WTC11 (cell line): ENCODE measurements around the gene AFAP1L1. TPM values are rescaled to one million over a fixed set of nuclear protein-coding genes. Genes with fewer than 3 reads are reported as not detected.
A peak's percentile ranks its signal among the peaks of the same experiment; 100 is the strongest.

Experiments
- ATAC-seq: fragments of 200-7000 bp; cut with Tn5 transposase; 2 replicates; pipeline ENCODE4 v1.10.0; 2021; ENCODE audit warnings: mild to moderate bottlenecking, moderate library complexity
- CTCF ChIA-PET: fragments of 300-600 bp; sonication (Branson Sonifier 250); formaldehyde crosslinking; loops from one replicate; lab custom pipeline; 2021; ENCODE audit warnings: antibody characterized with exemption; lab: Charles Lee
- POLR2A ChIA-PET: fragments of 350-600 bp; sonication (Branson Sonifier 250); formaldehyde crosslinking; loops from one replicate; lab custom pipeline; 2021; ENCODE audit warnings: antibody characterized with exemption; lab: Charles Lee
- DNase-seq: peaks from one replicate; pipeline ENCODE4 v3.0.0; 2021; ENCODE audit warnings: low spot score
- H3K27ac Mint-ChIP-seq: 2 replicates; pipeline ENCODE4 v1.8.0; 2021; ENCODE audit warnings: mixed read lengths
- H3K27me3 Mint-ChIP-seq: 2 replicates; pipeline ENCODE4 v1.8.0; 2021; ENCODE audit warnings: low read depth, mild to moderate bottlenecking, moderate library complexity, mixed read lengths
- H3K36me3 Mint-ChIP-seq: 2 replicates; pipeline ENCODE4 v1.8.0; 2021; ENCODE audit warnings: mixed read lengths
- H3K4me1 Mint-ChIP-seq: 2 replicates; pipeline ENCODE4 v1.8.0; 2022; ENCODE audit warnings: mixed read lengths
- H3K4me3 Mint-ChIP-seq: 2 replicates; pipeline ENCODE4 v1.8.0; 2021; ENCODE audit warnings: mild to moderate bottlenecking, moderate library complexity, mixed read lengths
- H3K9me3 Mint-ChIP-seq: 2 replicates; pipeline ENCODE4 v1.8.0; 2021; ENCODE audit warnings: mixed read lengths
- AFF4 ChIP-seq: sonication (generic); formaldehyde crosslinking; IDR thresholded peaks from 2 replicates; pipeline ENCODE4 v1.8.1; 2023; ENCODE audit warnings: mild to moderate bottlenecking, missing genetic modification reagents, borderline replicate concordance
- CREM ChIP-seq: sonication (generic); formaldehyde crosslinking; IDR thresholded peaks from 2 replicates; pipeline ENCODE4 v1.8.1; 2022; ENCODE audit warnings: mild to moderate bottlenecking, missing genetic modification reagents, moderate library complexity
- CTCF ChIP-seq: fragments of 200-600 bp; IDR thresholded peaks from 2 replicates; pipeline ENCODE4 v1.8.0; 2022; ENCODE audit warnings: antibody characterized with exemption
- E2F4 ChIP-seq: sonication (generic); formaldehyde crosslinking; IDR thresholded peaks from 2 replicates; pipeline ENCODE4 v1.8.1; 2022; ENCODE audit warnings: low read depth, mild to moderate bottlenecking, moderate library complexity, missing genetic modification reagents, borderline replicate concordance
- ETV6 ChIP-seq: sonication (generic); formaldehyde crosslinking; IDR thresholded peaks from 2 replicates; pipeline ENCODE4 v1.8.1; 2022; ENCODE audit warnings: mild to moderate bottlenecking, missing genetic modification reagents
- FOXJ3 ChIP-seq: sonication (generic); formaldehyde crosslinking; IDR thresholded peaks from 2 replicates; pipeline ENCODE4 v1.9.0; 2021; ENCODE audit warnings: missing genetic modification reagents, mild to moderate bottlenecking, borderline replicate concordance
- IRF2 ChIP-seq: sonication (generic); formaldehyde crosslinking; IDR thresholded peaks from 2 replicates; pipeline ENCODE4 v1.8.0; 2022; ENCODE audit warnings: low read depth, missing genetic modification reagents, borderline replicate concordance
- KAT7 ChIP-seq: sonication (generic); formaldehyde crosslinking; IDR thresholded peaks from 2 replicates; pipeline ENCODE4 v1.8.1; 2023; ENCODE audit warnings: missing genetic modification reagents, mild to moderate bottlenecking, borderline replicate concordance
- NR3C1 ChIP-seq: sonication (generic); formaldehyde crosslinking; conservative IDR thresholded peaks from 2 replicates; pipeline ENCODE4 v1.8.1; 2023; ENCODE audit warnings: low read depth, mild to moderate bottlenecking, missing genetic modification reagents
- RORB ChIP-seq: fragments of 250-450 bp; sonication (Bioruptor Pico); IDR thresholded peaks from 2 replicates; pipeline ENCODE4 v1.9.0; 2021; ENCODE audit warnings: mild to moderate bottlenecking
- SMAD3 ChIP-seq: sonication (generic); formaldehyde crosslinking; IDR thresholded peaks from 2 replicates; pipeline ENCODE4 v1.8.0; 2022; ENCODE audit warnings: missing genetic modification reagents, mild to moderate bottlenecking, borderline replicate concordance
- SMAD4 ChIP-seq: sonication (generic); formaldehyde crosslinking; IDR thresholded peaks from 2 replicates; pipeline ENCODE4 v1.8.0; 2022; ENCODE audit warnings: mild to moderate bottlenecking, missing genetic modification reagents
- TEAD4 ChIP-seq: sonication (generic); formaldehyde crosslinking; IDR thresholded peaks from 2 replicates; pipeline ENCODE4 v1.8.0; 2022; ENCODE audit warnings: mild to moderate bottlenecking, missing genetic modification reagents
- ZBTB21 ChIP-seq: sonication (generic); formaldehyde crosslinking; IDR thresholded peaks from 2 replicates; pipeline ENCODE4 v1.8.1; 2023; ENCODE audit warnings: mild to moderate bottlenecking, missing genetic modification reagents, borderline replicate concordance
- ZNF219 ChIP-seq: sonication (generic); formaldehyde crosslinking; IDR thresholded peaks from 2 replicates; pipeline ENCODE4 v1.8.0; 2023; ENCODE audit warnings: missing genetic modification reagents, mild to moderate bottlenecking, borderline replicate concordance
- ZNF671 ChIP-seq: fragments of 250-450 bp; sonication (Bioruptor Pico); IDR thresholded peaks from 2 replicates; pipeline ENCODE4 v1.8.0; 2021; ENCODE audit warnings: mild to moderate bottlenecking
- total RNA-seq: library from RNA; stranded (reverse); gene quantifications from 3 replicates; pipeline ENCODE4 v1.2.3, GENCODE V29; 2021
- TF ChIP-seq, protein P1 (sequence below): sonication (generic); formaldehyde crosslinking; IDR thresholded peaks from 2 replicates; pipeline ENCODE4 v1.8.1; 2023; ENCODE audit warnings: mild to moderate bottlenecking, missing genetic modification reagents, moderate library complexity
- TF ChIP-seq, protein P2 (sequence below): sonication (generic); formaldehyde crosslinking; IDR thresholded peaks from 2 replicates; pipeline ENCODE4 v1.8.0; 2022; ENCODE audit warnings: mild to moderate bottlenecking, missing genetic modification reagents

Gene AFAP1L1
- total RNA-seq, 1 experiment from 2014 or later = 8.4 TPM

DNA sequence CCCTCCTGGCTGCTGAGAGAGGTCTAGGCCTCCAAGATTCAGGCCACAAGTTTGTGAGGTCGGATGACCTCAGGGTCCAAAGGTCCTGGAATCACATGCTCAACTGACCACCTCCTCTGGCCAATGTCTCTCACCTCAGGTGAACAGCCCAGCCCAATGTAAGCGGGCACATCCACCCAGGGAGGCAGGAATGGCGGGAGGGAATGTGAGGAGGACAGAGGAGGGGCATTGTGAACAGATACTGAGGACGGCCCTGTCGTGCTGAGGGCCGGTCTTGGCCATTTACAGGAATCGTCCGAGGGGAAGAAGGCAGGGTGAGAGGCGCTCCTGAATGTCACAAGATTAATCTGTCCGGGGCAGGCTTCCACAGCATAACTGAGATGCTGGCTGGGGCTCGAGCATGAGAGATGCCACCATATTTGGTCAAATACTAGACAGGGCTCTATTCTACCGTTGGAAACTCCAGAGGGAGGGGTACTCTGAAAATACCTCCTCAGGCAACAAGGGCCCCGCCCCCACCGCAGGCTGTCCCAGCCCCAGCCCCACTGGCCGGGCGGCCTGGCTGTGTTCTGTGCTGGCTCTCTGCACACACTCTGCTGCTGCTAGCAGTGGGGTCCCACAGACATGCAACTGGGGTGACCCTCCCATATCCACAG is 108.9 kb downstream of the AFAP1L1 start (continued):
- no peak for TF ChIP-seq RORB (CRISPR knock-in tag)
- no peak for TF ChIP-seq SMAD3 (CRISPR knock-in tag)
- TF ChIP-seq ZNF671 = no peak
- TF ChIP-seq, protein P1, sequence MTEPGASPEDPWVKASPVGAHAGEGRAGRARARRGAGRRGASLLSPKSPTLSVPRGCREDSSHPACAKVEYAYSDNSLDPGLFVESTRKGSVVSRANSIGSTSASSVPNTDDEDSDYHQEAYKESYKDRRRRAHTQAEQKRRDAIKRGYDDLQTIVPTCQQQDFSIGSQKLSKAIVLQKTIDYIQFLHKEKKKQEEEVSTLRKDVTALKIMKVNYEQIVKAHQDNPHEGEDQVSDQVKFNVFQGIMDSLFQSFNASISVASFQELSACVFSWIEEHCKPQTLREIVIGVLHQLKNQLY (CRISPR knock-in tag) = no peak
- no peak for TF ChIP-seq CREM (CRISPR knock-in tag)
- TF ChIP-seq ZBTB21 (CRISPR knock-in tag) = no peak

DNA sequence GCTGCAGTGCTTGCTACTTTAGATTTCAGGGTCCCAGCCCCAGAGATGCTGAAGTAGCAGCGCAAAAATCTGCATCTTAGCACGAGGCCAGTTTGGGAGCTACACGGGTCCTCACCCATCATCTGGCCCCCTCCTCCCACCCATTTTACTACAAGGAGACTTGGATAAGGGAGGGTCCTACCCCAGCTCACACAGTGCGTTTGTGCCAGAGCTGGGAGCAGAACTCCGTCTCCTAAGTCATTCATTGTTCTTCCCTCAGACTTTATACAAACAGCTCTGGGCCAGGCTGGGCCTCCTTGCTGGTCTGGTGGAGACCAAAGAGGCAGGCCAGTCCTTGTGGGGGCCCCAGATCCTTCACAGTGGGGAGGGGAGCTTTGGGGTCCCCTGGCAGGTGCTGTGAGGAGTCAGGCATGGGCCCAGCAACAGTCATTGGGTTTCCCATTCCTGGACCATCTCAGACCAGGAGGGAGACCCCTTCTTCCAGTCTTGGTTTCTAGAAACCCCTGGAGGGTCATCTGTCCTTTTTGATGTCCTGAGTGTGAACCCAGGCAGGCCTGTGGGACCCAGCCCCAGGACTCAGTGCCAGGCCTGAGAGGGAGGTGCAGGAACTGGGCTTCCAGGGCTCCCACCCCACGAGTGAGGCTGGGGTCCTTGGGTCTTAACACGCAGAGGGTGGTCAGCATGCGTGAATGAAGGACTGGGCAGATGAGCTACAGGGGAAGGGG is 109.8 kb downstream of the AFAP1L1 start:
- Mint-ChIP-seq H3K4me3 (no peak overlapping the region), H3K4me1 (peaks cover 12% of the 10 kb centered on the region), H3K27ac (no peak overlapping the region), H3K9me3 (0 out of 2 replicates have a peak, but pooled peaks cover 4% of the 10 kb centered on the region), H3K27me3 (no peaks in the 10 kb centered on the region), H3K36me3 (no peaks in the 10 kb centered on the region)
- POLR2A ChIA-PET = no interaction called here
- ATAC-seq (no peak), DNase-seq (no peak)
- TF ChIP-seq ETV6 (CRISPR knock-in tag) (0 out of 2 replicates have a peak, but pooled peaks have one; percentile 8), FOXJ3 (CRISPR knock-in tag) (no peak)
- CTCF ChIA-PET = interaction anchor here (0.5 to 3.5 kb wide), 34 partner anchors 8 to 254 kb away, joined by 3 to 110 read pairs (median 6); partner anchors contain the start of genes GRPEL2 and PCYOX1L

GRCh38 chr5:149381986-149382338 is 110.3 kb downstream of the AFAP1L1 start:
- Mint-ChIP-seq H3K4me3 (no peak overlapping the region), H3K27me3 (no peaks in the 10 kb centered on the region), H3K4me1 (peaks cover 12% of the 10 kb centered on the region), H3K9me3 (0 out of 2 replicates have a peak, but pooled peaks cover 4% of the 10 kb centered on the region), H3K36me3 (no peaks in the 10 kb centered on the region), H3K27ac (no peak overlapping the region)
- DNase-seq = peak; percentile 93
- peak; percentile 92 for TF ChIP-seq CTCF
- TF ChIP-seq KAT7 = 0 out of 2 replicates have a peak, but pooled peaks have one; percentile 45
- TF ChIP-seq NR3C1 (CRISPR knock-in tag) = no peak
- CTCF ChIA-PET = interaction anchor here (0.5 to 3.5 kb wide), 35 partner anchors 8 to 253 kb away, joined by 3 to 110 read pairs (median 5); partner anchors contain the start of genes GRPEL2 and PCYOX1L
- ATAC-seq = peak; percentile 91
- POLR2A ChIA-PET = no interaction called here

GRCh38 chr5:149382517-149383220 is 111.0 kb downstream of the AFAP1L1 start:
- no peaks in the 10 kb centered on the region for H3K27me3 Mint-ChIP-seq
- TF ChIP-seq IRF2 (no peak), TEAD4 (CRISPR knock-in tag) (no peak), SMAD4 (no peak), AFF4 (CRISPR knock-in tag) (no peak), E2F4 (CRISPR knock-in tag) (no peak), ZNF219 (CRISPR knock-in tag) (no peak)
- TF ChIP-seq, protein P2, sequence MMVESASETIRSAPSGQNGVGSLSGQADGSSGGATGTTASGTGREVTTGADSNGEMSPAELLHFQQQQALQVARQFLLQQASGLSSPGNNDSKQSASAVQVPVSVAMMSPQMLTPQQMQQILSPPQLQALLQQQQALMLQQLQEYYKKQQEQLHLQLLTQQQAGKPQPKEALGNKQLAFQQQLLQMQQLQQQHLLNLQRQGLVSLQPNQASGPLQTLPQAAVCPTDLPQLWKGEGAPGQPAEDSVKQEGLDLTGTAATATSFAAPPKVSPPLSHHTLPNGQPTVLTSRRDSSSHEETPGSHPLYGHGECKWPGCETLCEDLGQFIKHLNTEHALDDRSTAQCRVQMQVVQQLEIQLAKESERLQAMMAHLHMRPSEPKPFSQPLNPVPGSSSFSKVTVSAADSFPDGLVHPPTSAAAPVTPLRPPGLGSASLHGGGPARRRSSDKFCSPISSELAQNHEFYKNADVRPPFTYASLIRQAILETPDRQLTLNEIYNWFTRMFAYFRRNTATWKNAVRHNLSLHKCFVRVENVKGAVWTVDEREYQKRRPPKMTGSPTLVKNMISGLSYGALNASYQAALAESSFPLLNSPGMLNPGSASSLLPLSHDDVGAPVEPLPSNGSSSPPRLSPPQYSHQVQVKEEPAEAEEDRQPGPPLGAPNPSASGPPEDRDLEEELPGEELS (CRISPR knock-in tag) = no peak
- peaks cover 12% of the 10 kb centered on the region for H3K4me1 Mint-ChIP-seq
- H3K27ac Mint-ChIP-seq = no peak overlapping the region
- ChIA-PET CTCF (interaction anchor here (0.7 to 3.5 kb wide), 14 partner anchors 8 to 236 kb away, joined by 3 to 110 read pairs (median 10); partner anchors contain the start of gene PCYOX1L), POLR2A (no interaction called here)
- DNase-seq (no peak), ATAC-seq (no peak)
- H3K4me3 Mint-ChIP-seq = no peak overlapping the region
- H3K36me3 Mint-ChIP-seq = no peaks in the 10 kb centered on the region
- H3K9me3 Mint-ChIP-seq = no peaks in the 10 kb centered on the region
